ENCODE results near the gene B9D1.

- TF ChIP-seq, protein P1, sequence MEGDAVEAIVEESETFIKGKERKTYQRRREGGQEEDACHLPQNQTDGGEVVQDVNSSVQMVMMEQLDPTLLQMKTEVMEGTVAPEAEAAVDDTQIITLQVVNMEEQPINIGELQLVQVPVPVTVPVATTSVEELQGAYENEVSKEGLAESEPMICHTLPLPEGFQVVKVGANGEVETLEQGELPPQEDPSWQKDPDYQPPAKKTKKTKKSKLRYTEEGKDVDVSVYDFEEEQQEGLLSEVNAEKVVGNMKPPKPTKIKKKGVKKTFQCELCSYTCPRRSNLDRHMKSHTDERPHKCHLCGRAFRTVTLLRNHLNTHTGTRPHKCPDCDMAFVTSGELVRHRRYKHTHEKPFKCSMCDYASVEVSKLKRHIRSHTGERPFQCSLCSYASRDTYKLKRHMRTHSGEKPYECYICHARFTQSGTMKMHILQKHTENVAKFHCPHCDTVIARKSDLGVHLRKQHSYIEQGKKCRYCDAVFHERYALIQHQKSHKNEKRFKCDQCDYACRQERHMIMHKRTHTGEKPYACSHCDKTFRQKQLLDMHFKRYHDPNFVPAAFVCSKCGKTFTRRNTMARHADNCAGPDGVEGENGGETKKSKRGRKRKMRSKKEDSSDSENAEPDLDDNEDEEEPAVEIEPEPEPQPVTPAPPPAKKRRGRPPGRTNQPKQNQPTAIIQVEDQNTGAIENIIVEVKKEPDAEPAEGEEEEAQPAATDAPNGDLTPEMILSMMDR (IDR thresholded peaks at IDR 0.05; ENCODE audit: insufficient read depth, low read length, poor library complexity, severe bottlenecking) = no peak
- no peak for TF ChIP-seq EZH2phosphoT487 (conservative IDR thresholded peaks at IDR 0.05; ENCODE audit: low read length)
These were observed 37.4 kb upstream of the B9D1 start for GRCh38 chr17:19399750-19400450.

Measured in SU-DHL-6 (cell line).